PC-3 (cell line): ENCODE data around the gene ATP8B3. TPM values are rescaled to one million over a fixed set of nuclear protein-coding genes. Genes with fewer than 3 reads are reported as not detected.

Experiments
- ATAC-seq: fragments of 200-7000 bp; cut with Tn5 transposase; 2 replicates; pipeline ENCODE4 v1.9.1; 2020; ENCODE audit warnings: mild to moderate bottlenecking, moderate library complexity
- BruUV-seq: library from RNA; stranded (reverse); fragments of 400-500 nt; replicated peaks from 2 replicates; lab custom pipeline; 2021; lab: Mats Ljungman, UMichigan
- CTCF ChIA-PET: fragments of 300-600 bp; sonication (Branson Sonifier 250); formaldehyde crosslinking; loops from one replicate; lab custom pipeline; 2022; ENCODE audit warnings: antibody characterized with exemption; lab: Charles Lee
- POLR2A ChIA-PET: fragments of 300-600 bp; sonication (Branson Sonifier 250); formaldehyde crosslinking; loops from one replicate; lab custom pipeline; 2022; ENCODE audit warnings: antibody characterized with exemption; ENCODE audit not compliant: unreplicated experiment; lab: Charles Lee
- DNase-seq: peaks from one replicate; pipeline ENCODE4 v3.0.0-alpha.2; 2015
- H2AFZ ChIP-seq: fragments of 300-600 bp; sonication (generic); 2 replicates; pipeline ENCODE4 v1.6.0; 2016; ENCODE audit warnings: antibody characterized with exemption, low read length
- H3F3A ChIP-seq: fragments of 300-600 bp; sonication (generic); one replicate; pipeline ENCODE4 v1.6.0; 2017; ENCODE audit warnings: antibody characterized with exemption, low read length, control low read depth, mild to moderate bottlenecking; ENCODE audit not compliant: unreplicated experiment
- H3K27ac ChIP-seq: fragments of 300-600 bp; sonication (generic); 2 replicates; pipeline ENCODE4 v1.5.1; 2016; ENCODE audit warnings: mild to moderate bottlenecking, low read length
- H3K27me3 ChIP-seq: fragments of 300-600 bp; sonication (generic); 2 replicates; pipeline ENCODE4 v1.6.1; 2016; ENCODE audit warnings: low read length, mixed read lengths
- H3K36me3 ChIP-seq: fragments of 300-600 bp; sonication (generic); 2 replicates; pipeline ENCODE4 v1.6.1; 2016; ENCODE audit warnings: low read depth, mixed run types, low read length, mixed read lengths
- H3K4me1 ChIP-seq: fragments of 300-600 bp; sonication (generic); 2 replicates; pipeline ENCODE4 v1.5.1; 2016; ENCODE audit warnings: low read length; ENCODE audit not compliant: insufficient read depth
- H3K4me2 ChIP-seq: fragments of 300-600 bp; sonication (generic); 2 replicates; pipeline ENCODE4 v1.6.0; 2016; ENCODE audit warnings: low read length
- H3K4me3 ChIP-seq: fragments of 300-600 bp; sonication (generic); 2 replicates; pipeline ENCODE4 v1.5.1; 2016; ENCODE audit warnings: mild to moderate bottlenecking, low read length, mixed read lengths
- H3K79me2 ChIP-seq: fragments of 300-600 bp; sonication (generic); 2 replicates; pipeline ENCODE4 v1.6.1; 2017; ENCODE audit warnings: low read length, mixed read lengths
- H3K9ac ChIP-seq: fragments of 300-600 bp; sonication (generic); 2 replicates; pipeline ENCODE4 v1.6.0; 2016; ENCODE audit warnings: mild to moderate bottlenecking, low read length
- H3K9me2 ChIP-seq: fragments of 300-600 bp; sonication (generic); replicated peaks from 2 replicates; pipeline ENCODE4 v1.6.1; 2016; ENCODE audit warnings: mixed run types, low read length, mixed read lengths
- H3K9me3 ChIP-seq: fragments of 300-600 bp; sonication (generic); 2 replicates; pipeline ENCODE4 v1.6.1; 2016; ENCODE audit warnings: low read length, mixed read lengths
- H4K20me1 ChIP-seq: fragments of 300-600 bp; sonication (generic); 2 replicates; pipeline ENCODE4 v1.6.1; 2016; ENCODE audit warnings: low read length, mixed read lengths
- EZH2 ChIP-seq: fragments of 300-600 bp; sonication (generic); IDR thresholded peaks from one replicate; pipeline ENCODE4 v1.6.1; 2017; ENCODE audit warnings: antibody characterized with exemption, mild to moderate bottlenecking, low read length; ENCODE audit not compliant: unreplicated experiment
- EZH2phosphoT487 ChIP-seq: fragments of 300-600 bp; sonication (generic); IDR thresholded peaks from 2 replicates; pipeline ENCODE4 v1.6.1; 2018; ENCODE audit warnings: mild to moderate bottlenecking, antibody characterized with exemption, low read length, borderline replicate concordance
- intact Hi-C: fragments of 100-400 bp; cut with micrococcal nuclease; formaldehyde crosslinking; loops from 2 replicates; pipeline ENCODE4 v1.9.0; 2023
- total RNA-seq: library from RNA; depleted of rRNA; stranded (reverse); fragments of >200 nt; gene quantifications from 2 replicates; pipeline ENCODE4 v1.2.3, GENCODE V29; 2014
- TF ChIP-seq, protein P1 (sequence below): fragments of 300-600 bp; sonication (generic); conservative IDR thresholded peaks from 2 replicates; pipeline ENCODE4 v1.5.1; 2017; ENCODE audit warnings: antibody characterized with exemption, low read depth, mild to moderate bottlenecking, low read length

The ATP8B3 gene
- total RNA-seq, 1 experiment from 2014 or later: 4.2 TPM

- Histone ChIP-seq H3K79me2 (peaks cover 20% of the 10 kb centered on the region), H3K9me3 (no peaks in the 10 kb centered on the region), H2AFZ (no peak overlapping the region), H3F3A (no peaks in the 10 kb centered on the region), H3K9ac (no peak overlapping the region), H3K4me3 (no peak overlapping the region), H3K36me3 (no peaks in the 10 kb centered on the region), H3K27ac (no peak overlapping the region), H3K4me2 (no peak overlapping the region), H3K9me2 (no peaks in the 10 kb centered on the region), H3K4me1 (peaks cover 29% of the 10 kb centered on the region), H4K20me1 (peaks cover 4% of the 10 kb centered on the region; the same call in 1 of the 2 replicates), H3K27me3 (peaks cover 16% of the 10 kb centered on the region)
- no TSS peak for BruUV-seq
- ChIA-PET POLR2A (interaction anchor here (0.7 kb wide), 1 partner anchor 478 kb away, joined by 4 read pairs; no protein-coding TSS in a partner anchor), CTCF (no interaction called here)
- intact Hi-C loops: no loop called here
- no peak for ATAC-seq
- TF ChIP-seq EZH2phosphoT487: no peak
- DNase-seq: no peak
Measured at GRCh38 chr19:1751367-1752008, 60.6 kb downstream of the ATP8B3 start.

DNA sequence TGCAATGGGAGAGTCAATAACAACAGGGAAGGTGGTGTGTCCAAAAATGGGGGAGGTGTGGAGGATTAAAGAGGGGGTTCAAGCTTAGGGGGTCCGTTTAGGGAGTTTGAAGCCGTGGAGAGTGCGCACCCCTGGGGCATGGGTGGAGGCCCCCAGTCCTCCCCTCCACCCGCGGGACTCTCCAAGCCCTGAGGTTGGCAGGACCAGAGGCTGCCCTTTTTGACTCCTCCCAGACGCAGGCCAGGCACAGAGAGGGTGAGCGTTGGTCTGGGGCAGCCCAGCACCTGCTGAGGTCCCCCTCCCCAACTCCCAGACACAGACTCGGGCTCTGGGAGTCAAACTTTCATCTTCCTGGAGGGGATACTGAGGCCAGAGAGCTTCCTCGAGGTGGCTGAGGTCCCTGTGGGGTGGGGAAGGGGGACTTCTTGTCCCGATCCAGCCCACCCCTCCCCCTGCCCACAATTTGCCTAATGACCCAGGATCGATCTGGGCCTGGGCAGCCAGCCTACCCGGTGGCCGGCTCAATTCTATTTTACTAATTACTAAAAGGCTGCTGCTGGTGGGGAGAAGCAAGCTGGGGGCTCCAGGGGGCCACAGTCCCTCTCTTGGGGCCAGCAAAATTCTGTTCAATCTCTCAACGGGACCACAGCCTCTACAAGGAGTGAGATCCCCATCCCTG is 61.6 kb downstream of the ATP8B3 start:
- H3K4me1 ChIP-seq: peaks cover 34% of the 10 kb centered on the region
- H3K9me2 ChIP-seq: no peaks in the 10 kb centered on the region
- no peak overlapping the region; the same call in 1 of the 2 replicates for H3K9ac ChIP-seq
- no peak overlapping the region for H2AFZ ChIP-seq
- intact Hi-C loops: no loop called here
- H3K79me2 ChIP-seq: peaks cover 10% of the 10 kb centered on the region
- no peaks in the 10 kb centered on the region for H3F3A ChIP-seq
- peak overlapping the region; percentile 70 for H3K4me3 ChIP-seq
- no peaks in the 10 kb centered on the region for H3K9me3 ChIP-seq
- ChIA-PET CTCF (no interaction called here), POLR2A (no interaction called here)
- H3K27ac ChIP-seq: no peak overlapping the region
- peaks cover 7% of the 10 kb centered on the region for H3K27me3 ChIP-seq
- H3K4me2 ChIP-seq: peak overlapping the region; percentile 97
- TF ChIP-seq EZH2: no peak
- TF ChIP-seq, protein P1, sequence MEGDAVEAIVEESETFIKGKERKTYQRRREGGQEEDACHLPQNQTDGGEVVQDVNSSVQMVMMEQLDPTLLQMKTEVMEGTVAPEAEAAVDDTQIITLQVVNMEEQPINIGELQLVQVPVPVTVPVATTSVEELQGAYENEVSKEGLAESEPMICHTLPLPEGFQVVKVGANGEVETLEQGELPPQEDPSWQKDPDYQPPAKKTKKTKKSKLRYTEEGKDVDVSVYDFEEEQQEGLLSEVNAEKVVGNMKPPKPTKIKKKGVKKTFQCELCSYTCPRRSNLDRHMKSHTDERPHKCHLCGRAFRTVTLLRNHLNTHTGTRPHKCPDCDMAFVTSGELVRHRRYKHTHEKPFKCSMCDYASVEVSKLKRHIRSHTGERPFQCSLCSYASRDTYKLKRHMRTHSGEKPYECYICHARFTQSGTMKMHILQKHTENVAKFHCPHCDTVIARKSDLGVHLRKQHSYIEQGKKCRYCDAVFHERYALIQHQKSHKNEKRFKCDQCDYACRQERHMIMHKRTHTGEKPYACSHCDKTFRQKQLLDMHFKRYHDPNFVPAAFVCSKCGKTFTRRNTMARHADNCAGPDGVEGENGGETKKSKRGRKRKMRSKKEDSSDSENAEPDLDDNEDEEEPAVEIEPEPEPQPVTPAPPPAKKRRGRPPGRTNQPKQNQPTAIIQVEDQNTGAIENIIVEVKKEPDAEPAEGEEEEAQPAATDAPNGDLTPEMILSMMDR: no peak
- no peak for TF ChIP-seq EZH2phosphoT487
- no peak for ATAC-seq
- DNase-seq: no peak
- H3K36me3 ChIP-seq: no peaks in the 10 kb centered on the region
- H4K20me1 ChIP-seq: peaks cover under 1% of the 10 kb centered on the region; the same call in 1 of the 2 replicates
- BruUV-seq: no TSS peak

GRCh38 chr19:1749373-1750342 is 62.4 kb downstream of the ATP8B3 start:
- no peaks in the 10 kb centered on the region for H3F3A ChIP-seq
- H3K4me1 ChIP-seq: peaks cover 42% of the 10 kb centered on the region
- DNase-seq (no peak), ATAC-seq (no peak)
- H3K9ac ChIP-seq: peak overlapping the region; percentile 95
- no peaks in the 10 kb centered on the region for H4K20me1 ChIP-seq
- H3K27ac ChIP-seq: peak overlapping the region; percentile 99
- H3K9me3 ChIP-seq: no peaks in the 10 kb centered on the region
- no peaks in the 10 kb centered on the region for H3K9me2 ChIP-seq
- peak overlapping the region; percentile 97 for H3K4me2 ChIP-seq
- ChIA-PET POLR2A (no interaction called here), CTCF (no interaction called here)
- H3K4me3 ChIP-seq: peak overlapping the region; percentile 70
- BruUV-seq: no TSS peak
- peaks cover 4% of the 10 kb centered on the region; the same call in 1 of the 2 replicates for H3K27me3 ChIP-seq
- intact Hi-C loops: loop anchor here (5.0 kb wide), 1 partner anchor 77 kb away; no protein-coding TSS in a partner anchor
- TF ChIP-seq EZH2phosphoT487 (no peak), EZH2 (no peak)
- TF ChIP-seq, protein P1: no peak
- peak overlapping the region; percentile 48 for H2AFZ ChIP-seq
- H3K79me2 ChIP-seq: peaks cover 2% of the 10 kb centered on the region
- H3K36me3 ChIP-seq: no peaks in the 10 kb centered on the region
